Measurements from ENCODE around the gene TRERF1.
A peak's percentile ranks its signal among the peaks of the same experiment; 100 is the strongest.
"Not testable (repeated sequence)": the region's sequence is repeated elsewhere in the genome, so short reads cannot be mapped to it uniquely, and the experiment has no call there.

The TRERF1 gene

DNA sequence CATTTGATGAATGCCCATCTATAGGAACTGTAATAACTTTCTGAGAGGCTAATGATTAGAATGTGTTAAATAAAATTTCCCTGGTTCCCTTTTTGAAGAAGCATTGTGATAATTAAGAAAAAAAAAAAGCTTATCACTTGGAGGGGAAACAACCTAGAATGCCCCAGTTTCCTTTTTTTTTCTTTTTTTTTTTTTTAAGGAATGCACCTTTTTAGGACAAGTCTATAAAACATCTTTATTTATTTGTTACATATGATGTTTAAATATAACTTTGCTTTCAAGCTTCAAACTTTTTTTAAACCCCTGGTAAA, 226.7 kb downstream of the TRERF1 start:
- no peak for DNase-seq (ENCODE audit: low read depth in 2 of 2)

DNA sequence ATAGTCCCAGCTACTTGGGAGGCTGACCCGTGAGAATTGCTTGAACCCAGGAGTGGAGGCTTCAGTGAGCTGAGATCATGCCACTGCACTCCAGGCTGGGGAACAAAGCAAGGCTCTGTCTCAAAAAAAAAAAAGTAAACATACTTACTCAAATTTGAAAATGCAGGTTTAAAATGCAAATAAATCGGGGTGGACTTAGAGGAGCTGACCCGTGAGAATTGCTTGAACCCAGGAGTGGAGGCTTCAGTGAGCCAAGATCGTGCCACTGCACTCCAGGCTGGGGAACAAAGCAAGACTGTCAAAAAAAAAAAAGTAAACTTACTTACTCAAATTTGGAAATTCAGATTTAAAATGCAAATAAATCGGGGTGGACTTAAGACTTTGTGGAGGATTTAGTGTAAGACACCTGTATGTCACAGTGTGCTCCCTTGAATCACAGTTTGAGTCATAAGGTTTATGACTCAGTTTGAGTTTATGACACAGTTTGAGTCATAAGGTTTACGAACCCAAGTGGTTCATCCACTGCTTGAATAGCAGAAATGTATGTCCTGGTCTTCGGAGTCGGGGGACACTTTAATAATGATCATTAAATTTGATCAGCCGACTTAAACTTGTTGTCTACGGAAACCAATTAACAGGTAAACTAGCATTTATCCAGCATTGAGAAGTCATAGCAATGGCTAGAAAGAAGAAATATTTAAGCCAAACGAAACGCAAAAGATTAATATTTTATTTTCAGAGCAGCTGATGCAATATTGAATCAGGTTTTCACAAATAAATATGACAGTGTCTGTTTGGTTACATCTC, 227.3 kb downstream of the TRERF1 start:
- DNase-seq (ENCODE audit: low read depth in 2 of 2) = no peak

DNA sequence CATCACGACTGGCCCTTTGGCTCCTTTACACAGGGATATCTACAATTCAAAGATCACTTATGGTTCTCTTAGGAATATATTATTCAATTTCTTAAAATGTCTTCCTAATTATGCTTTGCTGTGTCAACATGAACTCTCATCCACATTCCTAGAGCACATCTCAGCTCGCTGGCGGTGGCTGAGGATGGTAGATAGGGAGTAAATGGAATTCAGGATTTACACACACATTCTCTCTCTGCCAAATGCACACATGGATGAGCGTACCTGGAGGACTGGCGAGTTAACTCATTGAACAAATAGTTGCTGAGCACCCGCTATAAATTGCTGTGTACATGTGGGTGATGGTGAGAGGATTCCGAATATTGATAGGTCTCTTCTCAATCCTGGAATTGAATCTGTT, 229.3 kb downstream of the TRERF1 start:
- DNase-seq (ENCODE audit: low read depth in 2 of 2) = no peak

DNA sequence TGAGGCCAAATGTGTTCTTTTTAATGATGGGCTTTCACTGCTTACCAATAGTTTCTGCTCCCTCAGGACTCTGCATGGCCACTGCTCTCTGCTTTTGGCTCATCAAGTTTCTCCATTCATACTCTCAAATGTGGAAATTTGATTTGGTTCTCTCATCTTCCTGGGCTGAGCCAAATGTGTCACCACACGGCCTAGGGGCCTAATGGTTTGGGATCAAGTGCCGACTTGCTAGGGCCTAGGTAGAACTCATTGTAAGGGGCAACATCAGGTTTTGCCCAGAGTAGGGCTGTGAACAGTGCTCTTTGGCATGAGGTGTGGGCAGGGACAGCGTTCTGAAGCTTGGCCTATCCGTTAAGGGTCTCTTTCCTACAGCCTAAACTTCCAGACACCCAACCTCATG, 230.2 kb downstream of the TRERF1 start:
- DNase-seq (ENCODE audit: low read depth in 2 of 2) = no peak

DNA sequence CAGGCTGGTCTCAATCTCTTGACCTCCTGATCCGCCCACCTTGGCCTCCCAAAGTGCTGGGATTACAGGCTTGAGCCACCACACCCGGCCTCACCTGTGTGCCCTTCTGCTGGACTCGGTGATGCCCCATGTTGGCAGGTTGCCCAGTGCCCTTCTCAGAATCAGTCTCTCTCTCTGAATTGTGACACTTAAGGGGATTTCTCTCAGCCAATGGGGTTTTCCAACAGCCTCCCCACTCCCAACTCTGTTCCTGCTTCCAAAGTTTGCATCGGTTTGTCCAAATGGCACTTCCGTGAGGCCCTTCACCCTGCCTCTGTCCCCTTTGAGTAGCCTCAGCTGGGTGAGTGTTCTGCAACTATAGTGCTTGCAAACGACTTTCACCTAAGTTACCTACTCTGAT, 230.9 kb downstream of the TRERF1 start:
- DNase-seq (ENCODE audit: low read depth in 2 of 2) = no peak

DNA sequence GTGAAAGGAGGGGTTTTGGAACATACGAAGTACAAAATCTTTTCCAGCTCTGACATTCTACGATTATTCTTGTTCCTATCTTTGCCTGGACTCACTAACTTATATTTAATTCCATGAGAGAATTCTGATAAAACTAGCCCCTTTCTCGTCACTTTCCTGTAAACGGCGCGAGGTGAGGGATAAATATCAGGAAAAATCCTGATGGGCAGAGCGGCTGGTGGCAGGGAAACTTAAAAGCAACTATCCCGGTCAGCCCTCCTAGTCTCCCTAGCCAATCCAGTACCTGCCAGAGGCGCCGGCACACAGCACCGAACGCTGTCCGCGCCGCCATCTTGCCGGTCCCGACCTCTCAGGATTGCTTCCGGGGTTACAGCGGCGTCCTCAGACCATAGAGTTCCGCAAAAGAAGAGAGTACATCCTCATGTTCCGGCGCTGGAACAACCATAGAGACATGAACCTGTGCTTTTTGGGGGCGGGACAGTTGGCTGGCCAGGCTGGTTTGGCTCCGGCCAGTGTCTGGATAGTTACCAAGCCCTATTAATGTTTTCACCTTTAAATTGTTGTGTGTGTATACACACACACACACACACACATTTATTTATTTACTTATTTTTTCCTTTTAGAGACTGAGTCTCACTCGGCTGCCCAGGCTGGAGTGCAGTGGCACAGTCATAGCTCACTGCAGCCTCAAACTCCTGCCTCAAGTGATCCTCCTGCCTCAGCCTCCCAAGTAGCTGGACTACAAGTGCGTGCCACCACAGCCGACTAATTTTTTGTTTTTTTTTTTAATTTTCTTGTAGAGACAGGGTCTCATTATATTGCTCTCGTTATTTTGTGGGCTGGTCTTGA, 234.0 kb downstream of the TRERF1 start, which contains the start of gene MRPS10:
MRPS10 (minus strand) TSS at position 343 of the 849 bp plus-strand sequence; CDS start at position 331, 12 bp downstream.
- DNase-seq (ENCODE audit: low read depth in 2 of 2) = peak; percentile 78 to 80

DNA sequence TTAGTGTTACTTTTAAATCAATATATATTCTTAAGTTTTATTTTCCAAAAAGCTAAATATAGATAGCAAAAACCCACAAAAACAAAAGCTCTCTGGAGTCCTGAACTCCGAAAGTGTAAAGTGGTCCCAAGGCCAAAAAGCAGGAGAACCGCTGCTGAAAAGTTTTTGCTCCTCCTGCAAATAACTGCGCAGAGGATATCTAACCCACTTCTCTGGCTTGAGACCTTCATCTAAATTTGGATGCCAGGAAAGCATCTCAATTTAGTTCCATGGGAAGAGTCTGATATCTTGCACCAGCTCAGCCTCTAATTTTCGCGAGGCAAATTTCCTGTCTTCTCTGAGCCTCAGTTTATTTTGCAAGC, 234.6 kb downstream of the TRERF1 start:
- DNase-seq (ENCODE audit: low read depth in 2 of 2) = no peak

DNA sequence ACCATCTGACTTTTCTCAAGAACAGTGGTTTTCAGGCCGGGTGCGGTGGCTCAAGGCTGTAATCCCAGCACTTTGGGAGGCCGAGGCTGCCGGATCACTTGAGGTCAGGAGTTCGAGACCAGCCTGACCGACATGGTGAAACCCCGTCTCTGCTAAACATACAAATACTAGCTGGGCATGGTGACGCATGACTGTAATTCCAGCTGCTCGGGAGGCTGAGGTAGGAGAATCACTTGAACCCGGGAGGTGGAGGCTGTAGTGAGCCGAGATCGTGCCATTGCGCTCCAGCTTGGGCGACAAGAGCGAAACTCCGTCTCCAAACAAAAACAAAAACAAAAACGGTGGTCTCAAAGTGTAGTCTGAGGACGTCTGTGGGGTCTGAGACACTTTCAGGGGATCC, 235.2 kb downstream of the TRERF1 start:
- DNase-seq (ENCODE audit: low read depth in 2 of 2) = not testable (repeated sequence)

DNA sequence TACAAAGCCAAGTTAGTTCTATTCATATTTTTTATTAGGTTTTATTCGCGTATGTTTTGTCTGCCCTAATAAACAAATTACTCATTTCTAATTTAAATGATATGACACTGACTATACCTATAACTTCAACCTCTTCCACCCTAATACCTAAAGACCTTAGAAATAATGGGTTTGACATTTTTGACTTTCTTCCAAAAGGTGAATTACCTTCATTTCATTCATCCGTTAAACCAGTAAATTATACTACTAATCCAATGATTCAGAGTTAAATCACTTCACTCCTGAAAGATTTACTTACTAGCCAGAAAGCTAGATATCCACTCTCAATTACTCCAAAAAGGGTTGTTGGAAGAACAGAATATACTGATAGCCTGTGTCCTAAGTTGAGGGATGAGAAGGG, 239.3 kb downstream of the TRERF1 start:
- DNase-seq (ENCODE audit: low read depth in 2 of 2) = no peak

DNA sequence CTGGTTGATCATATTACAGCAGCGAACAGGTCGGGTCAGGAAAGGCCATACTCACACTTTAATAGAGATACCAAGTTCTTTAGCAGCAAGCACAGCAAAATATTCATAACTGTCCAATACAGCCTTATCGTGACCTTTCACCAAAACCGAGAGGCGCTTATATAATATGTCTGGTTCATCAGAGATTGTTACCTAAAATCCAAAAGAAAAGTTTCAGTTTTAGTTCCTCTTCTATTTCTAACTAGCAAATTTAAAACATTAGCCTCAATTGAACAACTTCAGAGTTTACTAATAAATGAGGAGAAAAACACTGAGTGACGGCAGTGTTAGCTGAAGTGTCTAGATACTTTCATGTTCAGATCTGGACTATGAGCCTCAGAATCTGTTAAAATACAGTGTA, 240.0 kb downstream of the TRERF1 start:
- DNase-seq (ENCODE audit: low read depth in 2 of 2) = no peak

DNA sequence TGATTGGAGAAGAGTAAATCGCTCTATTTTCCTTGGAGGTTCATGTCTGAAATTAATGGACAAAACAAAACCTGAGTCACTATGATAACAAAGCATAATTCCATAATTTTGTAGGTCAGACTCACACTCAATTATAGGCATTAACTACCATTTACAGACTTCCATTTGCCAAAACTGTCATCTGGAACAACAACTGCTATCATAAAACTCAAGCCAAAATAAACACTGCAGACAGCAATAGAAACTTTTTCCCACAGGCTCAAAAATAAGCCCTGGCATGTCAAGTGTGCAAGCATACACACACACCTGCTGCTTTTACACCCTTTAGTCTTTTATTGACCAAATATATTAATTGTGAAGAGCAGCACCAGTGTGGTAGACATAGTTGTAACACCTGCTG, 241.2 kb downstream of the TRERF1 start:
- DNase-seq (ENCODE audit: low read depth in 2 of 2) = no peak

DNA sequence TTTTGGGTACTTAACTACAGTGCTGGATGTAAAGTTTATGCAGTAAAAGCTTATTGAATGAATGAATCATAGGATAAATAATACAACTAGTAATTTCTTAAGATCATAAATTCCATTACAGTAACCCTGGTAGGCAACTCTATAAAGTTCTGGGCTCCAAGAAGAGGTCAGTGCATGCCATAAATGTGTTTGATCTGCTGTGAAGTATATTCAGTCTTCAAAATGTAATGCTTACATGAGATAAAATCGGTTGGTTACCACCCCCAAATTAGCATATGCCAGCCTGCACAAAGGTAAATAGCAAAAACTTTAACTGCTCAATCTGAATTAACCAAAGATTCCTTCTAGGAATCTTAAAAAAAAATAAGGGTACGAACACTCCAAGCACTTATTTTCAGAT, 244.2 kb downstream of the TRERF1 start:
- not testable (repeated sequence) for DNase-seq (ENCODE audit: low read depth in 2 of 2)

DNA sequence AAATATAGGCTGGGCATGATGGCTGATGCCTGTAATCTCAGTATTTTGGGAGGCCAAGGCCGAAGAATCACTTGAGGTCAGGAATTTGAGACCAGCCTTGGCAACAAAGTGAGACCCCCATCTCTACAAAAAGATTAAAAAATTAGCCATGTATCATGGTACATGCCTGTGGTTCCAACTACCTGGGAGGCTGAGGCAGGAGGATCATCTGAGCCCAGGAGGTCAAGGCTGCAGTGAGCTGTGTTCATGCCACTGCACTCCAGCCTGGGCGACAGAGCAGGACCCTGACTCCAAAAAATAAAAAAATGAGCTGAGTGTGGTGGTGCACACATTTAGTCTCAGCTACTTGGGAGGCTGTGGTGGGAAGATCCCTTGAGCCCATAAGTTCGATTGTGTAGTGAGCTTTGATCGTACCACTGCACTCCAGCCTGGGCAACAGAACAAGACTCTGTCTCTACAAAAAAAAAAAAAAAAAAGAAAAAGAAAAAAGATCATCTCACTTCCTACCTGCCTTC, 246.9 kb downstream of the TRERF1 start:
- no peak for DNase-seq (ENCODE audit: low read depth in 2 of 2)

DNA sequence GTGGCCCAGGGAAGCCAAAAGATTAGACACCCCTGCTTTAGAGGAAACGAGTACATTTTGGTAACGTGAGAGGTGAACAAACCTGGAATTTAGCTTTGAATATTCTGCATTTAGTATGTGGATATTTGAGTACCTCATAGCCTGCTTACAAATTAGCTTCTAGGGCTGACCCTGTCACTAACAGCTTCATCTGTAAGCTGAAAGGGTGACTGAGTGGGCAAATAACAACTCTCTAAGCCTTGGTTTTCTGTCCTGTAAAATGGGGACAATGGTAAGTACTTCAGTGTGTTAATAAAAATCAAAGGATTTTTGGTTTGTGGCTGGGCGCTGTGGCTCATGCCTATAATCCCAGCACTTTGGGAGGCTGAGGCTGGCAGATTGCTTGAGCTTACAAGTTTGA, 248.5 kb downstream of the TRERF1 start:
- DNase-seq (ENCODE audit: low read depth in 2 of 2) = no peak

DNA sequence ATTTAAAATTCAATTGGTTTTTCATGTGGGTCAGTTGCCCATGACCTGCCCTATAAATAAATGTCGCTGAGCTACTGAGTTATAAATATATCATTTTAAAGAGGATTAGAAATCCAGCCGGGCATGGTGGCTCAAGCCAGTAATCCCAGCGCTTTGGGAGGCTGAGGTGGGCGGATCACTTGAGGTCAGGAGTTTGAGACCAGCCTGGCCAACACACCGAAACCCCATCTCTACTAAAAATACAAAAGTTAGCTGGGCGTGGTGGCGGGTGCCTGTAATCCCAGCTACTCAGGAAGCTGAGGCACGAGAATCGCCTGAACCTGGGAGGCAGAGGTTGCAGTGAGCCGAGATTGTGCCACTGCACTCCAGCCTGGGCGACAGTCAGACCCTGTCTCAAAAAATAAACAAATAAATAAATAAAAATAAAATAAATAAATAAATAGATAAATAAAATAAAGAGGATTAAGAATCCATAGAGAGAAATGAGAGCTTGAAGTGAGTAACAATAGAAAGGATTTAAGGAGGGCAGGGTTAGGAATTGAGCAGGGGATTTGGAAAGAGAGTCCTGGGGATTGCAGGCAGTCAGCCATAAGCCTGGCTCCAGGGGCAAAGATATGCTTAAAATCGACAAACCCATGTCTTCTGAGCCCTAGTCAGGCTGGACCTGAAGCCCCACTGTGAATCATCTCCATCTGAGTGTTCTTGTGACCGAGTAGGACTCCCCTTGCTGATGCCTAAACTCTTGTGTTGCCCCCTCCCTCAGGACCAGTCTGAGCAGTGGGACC, 249.4 kb downstream of the TRERF1 start:
- not testable (repeated sequence) for DNase-seq (ENCODE audit: low read depth in 2 of 2)

DNA sequence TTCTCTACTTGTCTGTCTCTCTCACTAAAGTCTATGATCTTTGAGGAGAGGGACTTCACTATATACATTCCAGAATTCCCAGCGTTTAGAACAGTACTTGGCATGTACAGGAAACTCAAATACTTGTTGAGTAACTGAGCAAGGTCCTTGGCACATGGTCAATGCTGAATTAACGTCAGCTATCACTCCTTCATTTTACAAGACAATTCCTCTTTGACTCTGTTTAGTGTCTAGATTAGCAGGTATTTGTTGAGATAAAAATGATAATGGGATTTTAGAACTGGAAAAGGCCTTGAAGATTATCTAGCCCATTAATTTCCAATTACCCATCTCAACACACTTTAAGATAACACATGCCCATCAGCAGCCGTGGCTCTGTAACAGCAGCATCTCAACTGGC, 250.3 kb downstream of the TRERF1 start:
- no peak for DNase-seq (ENCODE audit: low read depth in 2 of 2)

DNA sequence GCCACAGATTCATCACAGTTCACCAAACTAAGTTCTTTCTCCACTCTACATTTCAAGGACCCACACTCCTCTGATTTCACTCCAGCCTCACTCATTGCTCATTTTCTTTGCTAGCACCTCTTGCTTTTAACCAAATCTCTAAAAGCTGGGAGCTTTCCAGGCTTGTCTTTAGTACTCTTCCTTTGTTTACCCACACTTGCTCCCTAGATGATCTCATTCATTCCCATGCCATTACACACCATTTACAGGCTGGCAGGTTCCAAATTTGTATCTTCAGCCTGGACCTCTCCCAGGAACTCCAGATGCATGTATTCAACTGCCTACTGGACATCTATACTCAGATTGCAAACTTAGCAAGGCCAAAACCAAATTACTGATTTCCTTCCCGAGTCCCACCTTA, 251.7 kb downstream of the TRERF1 start:
- no peak for DNase-seq (ENCODE audit: low read depth in 2 of 2)

DNA sequence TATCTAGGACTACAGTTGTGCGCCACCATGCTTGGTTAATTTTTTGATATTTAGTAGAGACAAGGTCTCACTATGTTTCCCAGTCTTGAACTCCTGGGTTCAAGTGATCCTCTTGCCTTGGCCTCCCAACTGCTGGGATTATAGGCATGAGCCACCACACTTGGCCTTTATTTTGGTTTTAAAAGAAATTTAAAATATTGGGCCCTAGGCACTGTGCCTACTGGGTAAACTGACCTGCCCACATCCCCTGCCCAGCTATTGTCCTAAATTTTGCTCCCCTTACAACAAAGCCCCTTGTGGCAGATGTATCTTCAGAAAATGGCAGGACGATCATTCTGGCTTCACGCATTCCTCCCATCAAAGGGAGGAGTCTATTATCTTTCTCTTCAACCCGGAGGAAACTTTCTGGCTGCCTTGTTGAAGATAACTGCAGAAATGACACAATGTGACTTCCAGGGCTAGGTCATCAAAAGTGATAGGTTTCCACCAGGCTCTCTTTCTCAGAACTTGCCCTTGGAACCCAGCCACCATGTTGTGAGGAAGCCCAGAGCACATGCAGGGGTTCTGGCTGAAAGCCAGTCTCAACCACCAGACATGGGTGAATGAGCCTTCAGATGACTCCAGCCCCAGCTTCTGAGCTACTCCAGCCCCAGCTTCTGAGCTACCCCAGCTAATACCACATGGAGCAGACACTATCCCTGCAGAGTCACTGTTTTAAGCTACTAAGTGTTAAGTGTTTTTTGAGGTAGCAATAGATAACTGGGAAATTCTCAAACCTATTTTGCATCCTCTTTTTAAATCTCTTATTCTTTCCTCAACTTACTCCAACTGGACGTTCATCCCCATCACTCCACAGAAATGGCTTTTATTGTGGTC, 252.4 kb downstream of the TRERF1 start:
- DNase-seq (ENCODE audit: low read depth in 2 of 2) = no peak

DNA sequence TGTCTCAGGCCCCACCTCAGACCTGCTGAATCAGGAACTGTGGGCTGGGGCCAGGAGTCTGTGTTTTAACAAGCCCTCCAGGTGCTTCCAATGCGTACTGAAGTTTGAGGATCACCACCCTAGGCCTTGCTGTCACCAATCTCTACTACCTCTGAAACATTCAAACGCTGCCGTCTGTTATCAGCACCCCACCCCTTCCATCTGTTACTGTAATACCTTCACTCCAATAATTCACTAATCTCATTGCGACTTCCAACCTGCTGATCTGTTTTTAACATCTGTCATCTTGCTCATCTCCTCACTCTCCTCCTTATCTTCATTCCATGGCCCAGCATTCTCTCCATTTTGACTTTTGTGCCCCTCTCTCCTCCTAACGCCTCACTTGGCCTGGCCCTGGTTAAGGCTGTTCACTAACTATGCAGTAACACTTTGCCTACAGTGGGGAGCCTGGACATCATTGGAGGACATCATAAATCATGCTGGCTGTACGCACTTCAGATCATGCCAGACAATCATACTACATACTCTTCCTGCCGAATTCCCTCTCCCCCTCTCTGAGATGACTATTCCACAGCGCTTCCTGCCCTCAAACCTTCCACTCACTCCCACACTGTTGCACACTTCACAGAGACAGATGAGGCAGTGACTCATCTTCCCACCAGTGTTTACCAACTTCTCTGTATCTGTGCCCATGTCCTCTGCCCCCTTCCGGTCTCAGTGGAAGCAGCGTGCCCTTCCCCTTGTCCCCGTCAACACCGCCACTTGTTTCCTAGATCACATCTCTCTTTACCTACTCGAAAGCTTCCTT, 254.0 kb downstream of the TRERF1 start:
- DNase-seq (ENCODE audit: low read depth in 2 of 2) = no peak

DNA sequence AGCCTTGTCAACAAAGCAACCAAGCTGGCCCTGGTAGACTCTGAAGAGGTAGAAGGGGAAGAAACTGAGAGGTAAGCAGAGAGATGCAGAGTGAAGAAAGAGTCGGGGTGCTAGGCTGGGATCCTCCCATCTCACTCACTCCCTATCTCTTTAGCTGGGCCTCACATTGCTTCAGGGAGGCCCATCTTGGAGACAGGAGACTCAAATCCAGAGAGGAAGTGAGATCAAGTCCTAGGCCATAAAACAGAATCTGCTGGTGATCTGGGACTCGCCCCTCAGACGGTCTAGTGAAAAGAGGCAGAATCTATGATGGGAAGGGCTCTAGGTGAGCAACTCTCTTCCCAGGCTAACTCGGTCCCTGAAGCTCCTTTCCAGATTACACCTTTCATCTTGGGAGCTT, 256.3 kb downstream of the TRERF1 start:
- DNase-seq (ENCODE audit: low read depth in 2 of 2) = no peak
